Cerebellar cortex (tissue), 1 donor: ENCODE measurements around the gene TMEM9B.
"Not testable (repeated sequence)": the region's sequence is repeated elsewhere in the genome, so short reads cannot be mapped to it uniquely, and the experiment has no call there.

Experiments
- DNase-seq: peaks from one replicate; pipeline ENCODE4 v3.0.0-alpha.2; 2015; ENCODE audit warnings: low spot score

The TMEM9B gene

DNA sequence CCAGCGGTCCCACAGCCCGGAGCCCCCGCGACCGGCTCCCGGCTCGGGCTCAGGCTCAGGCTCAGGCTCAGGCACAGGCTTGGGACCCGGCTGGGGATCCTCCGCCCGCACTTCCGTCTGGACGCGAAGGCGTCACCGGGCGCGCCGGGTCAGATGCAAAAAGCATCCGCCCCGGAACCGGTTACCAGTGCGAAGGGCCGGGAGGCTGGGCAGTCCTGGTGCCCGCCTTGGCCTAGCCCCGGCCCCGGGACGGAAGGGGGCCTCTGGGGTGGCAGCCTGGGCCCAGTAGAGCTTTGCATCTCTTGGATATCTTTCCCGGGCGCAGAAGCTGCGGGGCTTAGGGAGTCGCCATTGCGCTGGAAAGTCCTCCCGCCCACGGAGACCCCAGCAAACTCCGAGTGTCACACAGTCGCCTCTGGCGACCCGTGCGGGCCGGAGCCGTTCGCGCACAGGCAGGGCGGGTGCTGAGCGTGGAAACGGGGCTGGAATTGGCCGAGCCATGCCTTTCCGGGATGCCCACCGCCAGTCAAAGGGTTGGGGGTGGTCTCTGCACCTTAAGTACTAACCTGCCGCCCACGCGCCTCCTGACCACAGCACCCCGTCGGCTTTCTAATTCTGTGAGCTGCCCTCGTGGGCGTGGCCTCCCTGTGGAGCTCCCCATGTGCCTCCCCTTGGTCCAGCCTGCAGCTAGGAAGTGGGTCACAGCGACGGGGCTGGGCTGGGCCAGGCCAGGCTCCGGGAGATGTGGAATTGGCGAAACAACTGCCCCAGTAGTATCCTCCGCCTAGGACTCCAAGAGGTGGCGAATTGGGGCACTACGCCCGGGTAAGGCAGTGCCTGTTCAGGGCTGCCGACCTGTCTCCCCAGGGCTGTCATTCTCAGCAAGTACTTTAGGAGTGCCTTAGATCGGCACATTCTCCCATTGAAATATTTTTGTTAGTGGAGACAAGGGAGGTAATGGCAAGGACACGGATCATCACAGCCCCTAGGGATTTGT lies at the start of gene TMEM9B:
Gene TMEM9B, minus strand, starts transcription at position 119 of the 997 bp plus-strand sequence. CDS start 129 bp downstream, outside the sequence.
- DNase-seq, result peak; percentile 91

- DNase-seq, result no peak
Measured at GRCh38 chr11:9013373-9013772, 49.1 kb upstream of the TMEM9B start.

- DNase-seq, result not testable (repeated sequence)
Measured at GRCh38 chr11:9009538-9009937, 45.3 kb upstream of the TMEM9B start.

DNA sequence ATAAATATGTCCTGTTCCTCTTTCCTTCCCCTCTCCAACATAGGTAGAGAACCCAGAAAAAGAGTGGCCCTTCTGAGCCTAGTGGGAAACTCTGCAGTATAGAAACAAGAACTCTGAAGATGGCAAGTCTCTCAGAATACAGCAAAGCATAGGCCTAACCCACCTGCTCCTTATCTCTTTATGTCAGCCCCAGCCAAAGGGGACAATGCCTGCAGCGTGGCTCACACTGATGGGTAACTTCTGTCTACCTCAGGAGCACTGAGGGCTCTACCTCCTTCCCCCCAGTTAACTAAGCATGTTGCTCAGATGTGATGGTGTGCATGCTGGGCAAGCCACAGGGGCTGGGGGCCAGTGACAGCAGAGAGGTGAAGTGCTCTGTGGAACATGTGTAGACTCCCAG lies 44.4 kb upstream of the TMEM9B start:
- no peak for DNase-seq

DNA sequence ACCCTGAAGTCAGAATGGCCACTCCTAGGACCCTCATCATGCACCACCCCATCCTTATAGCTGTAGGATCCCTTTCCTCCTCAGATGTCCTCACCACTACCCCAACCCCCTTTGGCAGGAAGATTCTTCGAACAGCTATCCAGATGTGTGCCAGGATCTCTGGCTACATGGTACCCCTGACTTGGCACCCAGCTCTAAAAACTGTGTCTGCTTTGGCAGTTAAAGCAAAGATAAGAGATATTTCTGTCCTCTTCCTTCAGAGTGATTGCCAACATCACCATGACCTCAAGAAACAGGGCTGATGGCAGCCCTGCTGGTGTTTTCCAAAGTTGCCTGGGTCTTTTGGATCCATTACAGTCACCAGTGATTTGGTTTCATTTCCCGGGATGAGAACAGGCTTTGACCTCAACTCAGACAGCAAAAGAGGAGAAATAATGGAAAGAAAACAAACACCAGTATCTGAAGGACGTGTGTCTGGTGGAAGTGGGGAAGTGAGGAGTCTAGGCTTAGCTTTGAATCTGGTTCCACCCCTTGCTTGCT lies 43.8 kb upstream of the TMEM9B start:
- DNase-seq, result no peak

GRCh38 chr11:9005087-9005486 lies 40.8 kb upstream of the TMEM9B start:
- peak; percentile 57 for DNase-seq

GRCh38 chr11:9004183-9004926 lies 40.1 kb upstream of the TMEM9B start:
- no peak for DNase-seq

DNA sequence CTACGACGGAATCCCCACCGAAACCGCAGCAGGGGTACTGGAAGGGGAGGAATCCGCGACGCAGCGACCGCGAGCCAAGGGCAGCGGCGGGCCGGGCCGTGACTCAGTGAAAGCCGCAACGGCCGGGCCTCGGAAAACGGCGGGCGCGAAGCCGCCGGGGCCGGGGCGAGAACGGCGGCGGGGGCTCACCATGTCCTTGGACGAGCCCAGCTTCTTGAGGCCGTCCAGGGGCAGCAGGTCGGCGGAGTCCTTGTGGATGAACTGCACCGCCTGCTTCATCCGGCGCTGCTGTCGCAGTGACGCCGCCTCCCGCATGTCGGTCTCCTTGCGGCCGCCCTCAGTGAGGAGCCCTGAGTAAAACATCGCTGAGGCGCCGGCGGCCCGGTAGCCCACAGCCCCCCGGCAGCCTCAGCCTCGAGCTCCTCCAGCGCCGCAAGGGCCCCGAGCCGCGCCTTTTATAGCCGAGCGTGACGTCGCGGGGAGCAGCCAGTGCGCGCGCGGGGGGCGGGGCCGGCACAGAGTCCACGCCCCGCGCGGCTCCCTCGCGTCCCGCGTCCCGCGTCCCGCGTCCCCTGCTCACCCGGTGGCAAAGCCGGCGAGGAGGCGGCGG lies 39.4 kb upstream of the TMEM9B start, which contains the start of gene NRIP3:
Gene NRIP3, minus strand, starts transcription at position 429 of the 610 bp plus-strand sequence. Its CDS starts 66 bp downstream, at position 363.
- peak; percentile 74 for DNase-seq

GRCh38 chr11:9002920-9003572 lies 38.8 kb upstream of the TMEM9B start:
- DNase-seq, result peak; percentile 25

- DNase-seq, result peak; percentile 57
Measured at GRCh38 chr11:9001736-9002135, 37.5 kb upstream of the TMEM9B start.

GRCh38 chr11:8998017-8998416 lies 33.8 kb upstream of the TMEM9B start:
- no peak for DNase-seq

- DNase-seq, result no peak
Measured at GRCh38 chr11:8997451-8997850, 33.2 kb upstream of the TMEM9B start.

GRCh38 chr11:8989453-8989852 lies 25.2 kb upstream of the TMEM9B start:
- DNase-seq, result no peak

GRCh38 chr11:8988329-8989234 lies 24.3 kb upstream of the TMEM9B start:
- no peak for DNase-seq

DNA sequence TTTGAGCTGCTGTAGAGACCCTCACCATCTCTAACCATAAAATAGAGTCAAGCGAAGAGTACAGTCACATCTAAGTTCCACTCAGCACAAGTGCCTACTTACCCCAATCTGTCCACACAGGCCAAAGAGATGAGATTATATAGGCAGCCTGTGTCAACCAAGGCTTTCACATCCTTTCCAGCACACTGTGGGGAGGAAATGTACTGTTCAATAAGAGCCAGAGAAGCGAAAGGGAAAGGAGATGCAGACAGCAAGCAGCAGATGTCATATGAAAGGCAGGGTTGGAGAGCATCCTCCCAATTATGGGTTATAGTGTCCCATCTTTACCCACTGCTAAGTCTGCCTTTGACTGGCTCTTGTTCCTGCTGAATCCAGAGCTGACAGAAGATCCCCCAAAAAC lies 23.2 kb upstream of the TMEM9B start:
- no peak for DNase-seq

DNA sequence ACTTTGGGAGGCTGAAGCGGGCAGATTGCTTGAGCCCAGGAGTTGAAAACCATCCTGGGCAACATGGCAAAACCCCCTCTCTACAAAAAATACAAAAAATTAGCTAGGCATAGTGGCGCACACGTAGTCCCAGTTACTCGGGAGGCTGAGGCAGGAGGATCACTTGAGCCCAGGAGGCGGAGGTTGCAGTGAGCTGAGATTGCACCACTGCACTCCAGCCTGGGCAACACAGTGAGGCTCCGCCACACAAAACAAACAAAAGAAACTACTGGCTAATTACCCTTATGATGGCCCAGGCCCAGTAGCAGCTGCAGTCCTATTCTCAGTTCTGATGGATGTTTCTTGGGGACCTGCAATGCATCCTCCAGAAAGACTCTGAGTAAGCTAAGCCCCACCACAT lies 22.5 kb upstream of the TMEM9B start:
- not testable (repeated sequence) for DNase-seq

DNA sequence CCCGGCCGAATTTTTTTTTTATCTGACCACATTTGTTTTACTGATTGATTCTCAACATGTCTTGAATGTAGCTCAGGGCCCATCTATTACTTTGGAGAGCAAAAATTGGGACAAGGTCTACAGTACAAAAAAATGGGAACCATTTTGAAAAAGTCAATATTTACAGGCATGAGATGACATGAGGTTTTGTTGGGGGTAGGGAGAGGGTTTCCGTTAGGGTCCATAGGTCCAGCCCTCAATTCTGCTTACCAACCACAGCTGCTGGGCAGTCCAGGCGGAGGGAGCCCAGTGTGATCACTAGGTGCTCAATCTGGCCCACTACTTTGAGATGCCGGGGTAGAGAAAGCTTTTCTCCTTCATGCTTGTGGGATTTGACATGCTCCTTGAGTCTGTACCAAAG lies 21.2 kb upstream of the TMEM9B start:
- DNase-seq, result no peak

GRCh38 chr11:8983552-8983951 lies 19.3 kb upstream of the TMEM9B start:
- no peak for DNase-seq

DNA sequence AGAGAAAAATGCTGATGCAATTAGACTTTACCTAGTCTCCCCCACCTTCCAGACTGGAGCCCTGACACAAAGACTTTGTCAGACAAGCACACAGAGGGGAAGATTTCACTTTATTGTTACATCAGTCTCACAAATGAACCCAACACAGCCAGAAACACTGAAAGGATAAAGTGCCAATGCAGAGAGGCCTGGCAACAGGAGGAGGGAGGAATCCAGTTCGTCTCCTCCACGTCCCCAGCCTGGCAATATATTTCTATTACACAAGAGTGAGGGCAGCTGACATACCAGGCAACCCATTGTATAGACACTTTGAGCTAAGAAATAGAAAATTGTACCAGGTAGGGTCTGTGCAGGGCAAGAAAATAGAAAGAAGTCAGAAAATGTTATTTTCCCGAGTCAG lies 16.2 kb upstream of the TMEM9B start:
- DNase-seq, result no peak

DNA sequence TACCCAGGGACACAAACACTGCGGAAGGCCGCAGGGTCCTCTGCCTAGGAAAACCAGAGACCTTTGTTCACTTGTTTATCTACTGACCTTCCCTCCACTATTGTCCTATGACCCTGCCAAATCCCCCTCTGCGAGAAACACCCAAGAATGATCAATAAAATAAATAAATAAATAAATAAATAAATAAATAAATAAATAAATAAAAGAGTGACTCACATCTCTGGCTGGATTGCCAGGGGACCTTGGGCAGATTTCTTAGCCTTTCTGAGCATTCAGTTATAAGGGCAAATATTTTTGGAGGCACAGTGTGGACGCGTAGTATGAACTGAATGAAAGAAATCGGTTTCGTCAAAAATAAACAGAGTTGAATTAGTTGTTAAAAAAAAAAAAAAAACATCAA lies 15.1 kb upstream of the TMEM9B start:
- DNase-seq, result not testable (repeated sequence)
